ENCODE measurements around the gene PRR14.

Gene PRR14

GRCh38 chr16:30667361-30667905, 16.7 kb downstream of the PRR14 start:
- 96% methylated on average over 11 of the region's 11 CpGs for WGBS

GRCh38 chr16:30668393-30668792, 17.6 kb downstream of the PRR14 start:
- no peak overlapping the region for H4K8ac ChIP-seq (ENCODE audit: low read length)
- no peak overlapping the region for H2AK5ac ChIP-seq (ENCODE audit: low read length, severe bottlenecking)
- H2BK120ac ChIP-seq (ENCODE audit: low read depth, low read length): no peak overlapping the region
- no peak overlapping the region for H3K4ac ChIP-seq (ENCODE audit: low read depth in 1 of 2, low read length in 2 of 2)
- no peak overlapping the region for H3K27ac ChIP-seq (ENCODE audit: low read length, poor library complexity, severe bottlenecking)
- H3K14ac ChIP-seq (ENCODE audit: low read length in 2 of 2): no peak overlapping the region
- H2BK12ac ChIP-seq (ENCODE audit: low read length in 2 of 2): no peak overlapping the region
- H3K9me3 ChIP-seq (ENCODE audit: control insufficient read depth, low read length): no peaks in the 10 kb centered on the region
- no peak overlapping the region for H3K18ac ChIP-seq (ENCODE audit: low read depth in 1 of 2, low read length in 2 of 2)
- peaks cover 12% of the 10 kb centered on the region for H3K4me1 ChIP-seq (ENCODE audit: control insufficient read depth, insufficient read depth, low read depth, low read length)
- H2BK15ac ChIP-seq (ENCODE audit: low read depth, poor library complexity, severe bottlenecking): peak overlapping the region; percentile 80
- H3K4me2 ChIP-seq (ENCODE audit: low read length, poor library complexity, severe bottlenecking): no peak overlapping the region
- H3K9ac ChIP-seq (ENCODE audit: low read length): no peak overlapping the region
- H3K4me3 ChIP-seq (ENCODE audit: insufficient read depth in 1 of 2, low read depth in 1 of 2, low read length in 2 of 2): no peak overlapping the region
- H3K27me3 ChIP-seq (ENCODE audit: control insufficient read depth in 1 of 2, insufficient read depth in 1 of 2, low read length in 2 of 2): no peaks in the 10 kb centered on the region
- no peak overlapping the region for H3K23ac ChIP-seq (ENCODE audit: low read length in 2 of 2)
- DNase-seq: no peak
- peaks cover 69 to 80% of the 10 kb centered on the region in 2 experiments for H3K36me3 ChIP-seq (ENCODE audit: control insufficient read depth in 1 of 2, insufficient read depth in 2 of 2, low read depth in 1 of 2, low read length in 2 of 2)
- H4K91ac ChIP-seq (ENCODE audit: low read length): no peak overlapping the region
- 97% methylated on average over 12 of the region's 12 CpGs for WGBS
- H2BK5ac ChIP-seq (ENCODE audit: low read depth, low read length, poor library complexity, severe bottlenecking): no peak overlapping the region
- no peak overlapping the region for H2AFZ ChIP-seq (ENCODE audit: low read depth, low read length)
- peaks cover 41% of the 10 kb centered on the region for H3K79me1 ChIP-seq (replicated peaks; ENCODE audit: low read length, poor library complexity, severe bottlenecking)

More at GRCh38 chr16:30667361-30667905, 16.7 kb downstream of the PRR14 start:
- no peak overlapping the region for H2BK12ac ChIP-seq (ENCODE audit: low read length in 2 of 2)
- H3K79me1 ChIP-seq (replicated peaks; ENCODE audit: low read length, poor library complexity, severe bottlenecking): peaks cover 41% of the 10 kb centered on the region
- no peak overlapping the region for H3K14ac ChIP-seq (ENCODE audit: low read length in 2 of 2)
- no peak overlapping the region for H2AFZ ChIP-seq (ENCODE audit: low read depth, low read length)
- H2BK120ac ChIP-seq (ENCODE audit: low read depth, low read length): no peak overlapping the region
- H3K18ac ChIP-seq (ENCODE audit: low read depth in 1 of 2, low read length in 2 of 2): no peak overlapping the region
- H4K8ac ChIP-seq (ENCODE audit: low read length): no peak overlapping the region
- no peak overlapping the region for H3K23ac ChIP-seq (ENCODE audit: low read length in 2 of 2)
- no peak overlapping the region for H3K4ac ChIP-seq (ENCODE audit: low read depth in 1 of 2, low read length in 2 of 2)
- peaks cover 79 to 87% of the 10 kb centered on the region in 2 experiments for H3K36me3 ChIP-seq (ENCODE audit: control insufficient read depth in 1 of 2, insufficient read depth in 2 of 2, low read depth in 1 of 2, low read length in 2 of 2)
- H3K27ac ChIP-seq (ENCODE audit: low read length, poor library complexity, severe bottlenecking): no peak overlapping the region
- H3K27me3 ChIP-seq (ENCODE audit: control insufficient read depth in 1 of 2, insufficient read depth in 1 of 2, low read length in 2 of 2): no peaks in the 10 kb centered on the region
- peaks cover 12% of the 10 kb centered on the region for H3K4me1 ChIP-seq (ENCODE audit: control insufficient read depth, insufficient read depth, low read depth, low read length)
- H2AK5ac ChIP-seq (ENCODE audit: low read length, severe bottlenecking): no peak overlapping the region
- H3K9me3 ChIP-seq (ENCODE audit: control insufficient read depth, low read length): no peaks in the 10 kb centered on the region
- H3K4me3 ChIP-seq (ENCODE audit: insufficient read depth in 1 of 2, low read depth in 1 of 2, low read length in 2 of 2): no peak overlapping the region
- H3K4me2 ChIP-seq (ENCODE audit: low read length, poor library complexity, severe bottlenecking): no peak overlapping the region
- DNase-seq: no peak
- no peak overlapping the region for H4K91ac ChIP-seq (ENCODE audit: low read length)
- no peak overlapping the region for H2BK5ac ChIP-seq (ENCODE audit: low read depth, low read length, poor library complexity, severe bottlenecking)
- H3K9ac ChIP-seq (ENCODE audit: low read length): peak overlapping the region; percentile 38
- H2BK15ac ChIP-seq (ENCODE audit: low read depth, poor library complexity, severe bottlenecking): no peak overlapping the region

GRCh38 chr16:30669026-30669902, 18.5 kb downstream of the PRR14 start:
- H3K18ac ChIP-seq (ENCODE audit: low read depth in 1 of 2, low read length in 2 of 2): no peak overlapping the region
- peaks cover 6% of the 10 kb centered on the region for H3K4me1 ChIP-seq (ENCODE audit: control insufficient read depth, insufficient read depth, low read depth, low read length)
- no peak overlapping the region for H4K8ac ChIP-seq (ENCODE audit: low read length)
- H3K4me2 ChIP-seq (ENCODE audit: low read length, poor library complexity, severe bottlenecking): no peak overlapping the region
- no peak overlapping the region for H2BK120ac ChIP-seq (ENCODE audit: low read depth, low read length)
- H4K91ac ChIP-seq (ENCODE audit: low read length): no peak overlapping the region
- no peak overlapping the region for H3K4ac ChIP-seq (ENCODE audit: low read depth in 1 of 2, low read length in 2 of 2)
- no peak overlapping the region for H3K14ac ChIP-seq (ENCODE audit: low read length in 2 of 2)
- H2BK5ac ChIP-seq (ENCODE audit: low read depth, low read length, poor library complexity, severe bottlenecking): no peak overlapping the region
- H2AFZ ChIP-seq (ENCODE audit: low read depth, low read length): no peak overlapping the region
- no peak overlapping the region for H3K23ac ChIP-seq (ENCODE audit: low read length in 2 of 2)
- H2AK5ac ChIP-seq (ENCODE audit: low read length, severe bottlenecking): no peak overlapping the region
- no peaks in the 10 kb centered on the region for H3K27me3 ChIP-seq (ENCODE audit: control insufficient read depth in 1 of 2, insufficient read depth in 1 of 2, low read length in 2 of 2)
- DNase-seq: no peak
- H3K27ac ChIP-seq (ENCODE audit: low read length, poor library complexity, severe bottlenecking): no peak overlapping the region
- no peaks in the 10 kb centered on the region for H3K9me3 ChIP-seq (ENCODE audit: control insufficient read depth, low read length)
- 98% methylated on average over 39 of the region's 41 CpGs for WGBS
- peaks cover 41% of the 10 kb centered on the region for H3K79me1 ChIP-seq (replicated peaks; ENCODE audit: low read length, poor library complexity, severe bottlenecking)
- no peak overlapping the region for H2BK15ac ChIP-seq (ENCODE audit: low read depth, poor library complexity, severe bottlenecking)
- H3K4me3 ChIP-seq (ENCODE audit: insufficient read depth in 1 of 2, low read depth in 1 of 2, low read length in 2 of 2): no peak overlapping the region
- H3K9ac ChIP-seq (ENCODE audit: low read length): no peak overlapping the region
- peaks cover 63 to 72% of the 10 kb centered on the region in 2 experiments for H3K36me3 ChIP-seq (ENCODE audit: control insufficient read depth in 1 of 2, insufficient read depth in 2 of 2, low read depth in 1 of 2, low read length in 2 of 2)
- H2BK12ac ChIP-seq (ENCODE audit: low read length in 2 of 2): no peak overlapping the region
